ENCODE results near the gene PIGU. TPM values are rescaled to one million over a fixed set of nuclear protein-coding genes. Genes with fewer than 3 reads are reported as not detected.

Gene PIGU
- total RNA-seq, 1 experiment from 2014 or later, result 25.1 TPM

DNA sequence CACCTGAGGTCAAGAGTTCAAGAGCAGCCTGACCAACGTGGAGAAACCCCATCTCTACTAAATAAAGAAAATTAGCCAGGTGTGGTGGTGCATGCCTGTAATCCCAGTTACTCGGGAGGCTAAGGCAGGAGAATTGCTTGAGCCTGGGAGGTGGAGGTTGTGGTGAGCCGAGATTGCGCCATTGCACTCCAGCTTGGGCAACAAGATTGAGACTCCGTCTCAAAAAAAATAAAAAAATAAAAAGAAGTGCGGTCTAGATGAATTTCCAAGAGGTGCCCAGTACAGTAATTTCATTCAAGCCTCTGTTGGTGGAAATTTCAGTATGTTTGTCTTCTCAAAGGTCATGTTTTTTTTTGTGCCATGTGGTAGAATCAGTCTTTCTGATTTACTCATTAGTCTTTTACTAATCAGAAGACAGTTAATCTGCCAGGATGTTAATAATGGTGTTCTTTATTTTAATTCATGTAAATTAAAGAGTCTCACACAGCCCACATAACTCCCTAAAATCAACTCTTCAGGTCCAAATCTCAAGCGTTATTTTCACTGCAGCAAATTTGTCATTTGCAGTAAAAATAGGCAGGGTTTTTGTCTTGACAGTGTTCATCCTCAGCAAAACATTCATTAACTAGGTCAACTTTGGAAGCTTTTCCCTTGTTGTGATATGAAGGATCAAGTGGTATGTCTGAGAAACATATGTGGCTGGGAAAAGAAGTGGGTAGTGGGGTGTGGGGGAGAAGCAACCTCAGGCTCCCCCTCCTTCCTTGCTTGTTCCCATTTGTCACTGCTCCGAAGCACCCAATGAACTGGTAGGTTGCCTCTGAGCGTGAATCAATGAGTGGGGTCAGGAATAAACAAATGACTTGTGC is 40.6 kb upstream of the PIGU start:
- ChIA-PET CTCF (no interaction called here), RAD21 (ENCODE audit: low non-redundant PET in 1 of 2, low total read pairs in 2 of 2, uncharacterized antibody in 2 of 2, unreplicated experiment in 2 of 2) (no interaction called here), POLR2A (no interaction called here)
- BruUV-seq (replicated peaks), result no TSS peak
- no peak overlapping the region for H3K27ac ChIP-seq (ENCODE audit: low read depth, low read length)
- H3K9me3 ChIP-seq (ENCODE audit: control insufficient read depth in 1 of 2, insufficient read depth in 1 of 2, low read depth in 1 of 2, low read length in 2 of 2), result no peaks in the 10 kb centered on the region
- no peaks in the 10 kb centered on the region for H4K20me1 ChIP-seq (ENCODE audit: insufficient read depth)
- no peaks in the 10 kb centered on the region for H3K9me2 ChIP-seq (ENCODE audit: insufficient read depth)
- intact Hi-C loops (cut with micrococcal nuclease), result no loop called here
- H3K9ac ChIP-seq (ENCODE audit: low read length), result no peak overlapping the region
- H3K4me1 ChIP-seq (ENCODE audit: control insufficient read depth in 1 of 2, insufficient read depth in 2 of 2, low read length in 2 of 2), result peaks cover 6 to 34% of the 10 kb centered on the region in 2 experiments
- no peak overlapping the region for H2AFZ ChIP-seq (ENCODE audit: low read depth, low read length, poor library complexity, severe bottlenecking)
- DNase-seq (ENCODE audit: low read depth, low spot score) (no peak), ATAC-seq (no peak)
- H3K36me3 ChIP-seq (ENCODE audit: control insufficient read depth in 1 of 2, insufficient read depth in 2 of 2, low read length in 2 of 2), result peaks cover 0 to 4% of the 10 kb centered on the region in 2 experiments; a peak in 2 of 4 replicates
- H3K4me2 ChIP-seq (ENCODE audit: low read length), result no peak overlapping the region
- no peaks in the 10 kb centered on the region for H3K79me2 ChIP-seq (ENCODE audit: insufficient read depth, low read length)
- TF ChIP-seq SRF (IDR thresholded peaks at IDR 0.05; ENCODE audit: low read depth) (no peak), EZH2 (IDR thresholded peaks at IDR 0.05) (no peak), CBX3 (IDR thresholded peaks at IDR 0.05; ENCODE audit: low read depth) (no peak), ZFX (IDR thresholded peaks at IDR 0.05) (no peak), EGR1 (IDR thresholded peaks at IDR 0.05; ENCODE audit: low read depth) (no peak)
- TF ChIP-seq, protein P1, sequence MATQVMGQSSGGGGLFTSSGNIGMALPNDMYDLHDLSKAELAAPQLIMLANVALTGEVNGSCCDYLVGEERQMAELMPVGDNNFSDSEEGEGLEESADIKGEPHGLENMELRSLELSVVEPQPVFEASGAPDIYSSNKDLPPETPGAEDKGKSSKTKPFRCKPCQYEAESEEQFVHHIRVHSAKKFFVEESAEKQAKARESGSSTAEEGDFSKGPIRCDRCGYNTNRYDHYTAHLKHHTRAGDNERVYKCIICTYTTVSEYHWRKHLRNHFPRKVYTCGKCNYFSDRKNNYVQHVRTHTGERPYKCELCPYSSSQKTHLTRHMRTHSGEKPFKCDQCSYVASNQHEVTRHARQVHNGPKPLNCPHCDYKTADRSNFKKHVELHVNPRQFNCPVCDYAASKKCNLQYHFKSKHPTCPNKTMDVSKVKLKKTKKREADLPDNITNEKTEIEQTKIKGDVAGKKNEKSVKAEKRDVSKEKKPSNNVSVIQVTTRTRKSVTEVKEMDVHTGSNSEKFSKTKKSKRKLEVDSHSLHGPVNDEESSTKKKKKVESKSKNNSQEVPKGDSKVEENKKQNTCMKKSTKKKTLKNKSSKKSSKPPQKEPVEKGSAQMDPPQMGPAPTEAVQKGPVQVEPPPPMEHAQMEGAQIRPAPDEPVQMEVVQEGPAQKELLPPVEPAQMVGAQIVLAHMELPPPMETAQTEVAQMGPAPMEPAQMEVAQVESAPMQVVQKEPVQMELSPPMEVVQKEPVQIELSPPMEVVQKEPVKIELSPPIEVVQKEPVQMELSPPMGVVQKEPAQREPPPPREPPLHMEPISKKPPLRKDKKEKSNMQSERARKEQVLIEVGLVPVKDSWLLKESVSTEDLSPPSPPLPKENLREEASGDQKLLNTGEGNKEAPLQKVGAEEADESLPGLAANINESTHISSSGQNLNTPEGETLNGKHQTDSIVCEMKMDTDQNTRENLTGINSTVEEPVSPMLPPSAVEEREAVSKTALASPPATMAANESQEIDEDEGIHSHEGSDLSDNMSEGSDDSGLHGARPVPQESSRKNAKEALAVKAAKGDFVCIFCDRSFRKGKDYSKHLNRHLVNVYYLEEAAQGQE (IDR thresholded peaks at IDR 0.05; ENCODE audit: low read depth), result no peak
- H3K4me3 ChIP-seq (replicated peaks in 1 of 2; ENCODE audit: low read depth in 1 of 2, low read length in 2 of 2), result no peak overlapping the region
- H3K27me3 ChIP-seq (ENCODE audit: insufficient read depth, low read length), result no peaks in the 10 kb centered on the region
